Bronchial epithelial cell (primary cell): ENCODE measurements around the gene RHBDL1. TPM values are rescaled to one million over a fixed set of nuclear protein-coding genes. Genes with fewer than 3 reads are reported as not detected.

Experiments
- DNase-seq: peaks from one replicate; pipeline ENCODE4 v3.0.0-alpha.2; 2010; ENCODE audit warnings: low read depth
- FAIRE-seq: peaks from 2 replicates; lab custom pipeline; 2011; peaks lifted over from hg19 to GRCh38; lab: Jason Lieb, UNC
- H3K27me3 ChIP-seq: 2 replicates; pipeline ENCODE4 v1.5.1; 2011; ENCODE audit warnings: low read length; ENCODE audit not compliant: control insufficient read depth, insufficient read depth
- H3K36me3 ChIP-seq: 2 replicates; pipeline ENCODE4 v1.5.1; 2011; ENCODE audit warnings: low read length; ENCODE audit not compliant: control insufficient read depth, insufficient read depth
- H3K4me3 ChIP-seq: 2 replicates; pipeline ENCODE4 v1.5.1; 2011; ENCODE audit warnings: mild to moderate bottlenecking, low read depth, low read length, control low read depth
- CTCF ChIP-seq: IDR thresholded peaks from 2 replicates; pipeline ENCODE4 v1.5.1; 2011; ENCODE audit warnings: mild to moderate bottlenecking, moderate library complexity, low read length, control low read depth, inconsistent platforms; ENCODE audit not compliant: insufficient read depth, severe bottlenecking
- total RNA-seq: library from RNA; depleted of rRNA; stranded (reverse); fragments of >200 nt; gene quantifications from 2 replicates; pipeline ENCODE4 v1.2.1, GENCODE V29; 2014

The RHBDL1 gene
- total RNA-seq, 1 donor from 2014 or later: 14.0 TPM

- FAIRE-seq: no peak
- DNase-seq: no peak
- H3K4me3 ChIP-seq: no peak overlapping the region
- no peak for TF ChIP-seq CTCF
- peaks cover 31% of the 10 kb centered on the region for H3K36me3 ChIP-seq
- no peaks in the 10 kb centered on the region for H3K27me3 ChIP-seq
Observed at GRCh38 chr16:672851-673250, 2.6 kb upstream of the RHBDL1 start.

DNA sequence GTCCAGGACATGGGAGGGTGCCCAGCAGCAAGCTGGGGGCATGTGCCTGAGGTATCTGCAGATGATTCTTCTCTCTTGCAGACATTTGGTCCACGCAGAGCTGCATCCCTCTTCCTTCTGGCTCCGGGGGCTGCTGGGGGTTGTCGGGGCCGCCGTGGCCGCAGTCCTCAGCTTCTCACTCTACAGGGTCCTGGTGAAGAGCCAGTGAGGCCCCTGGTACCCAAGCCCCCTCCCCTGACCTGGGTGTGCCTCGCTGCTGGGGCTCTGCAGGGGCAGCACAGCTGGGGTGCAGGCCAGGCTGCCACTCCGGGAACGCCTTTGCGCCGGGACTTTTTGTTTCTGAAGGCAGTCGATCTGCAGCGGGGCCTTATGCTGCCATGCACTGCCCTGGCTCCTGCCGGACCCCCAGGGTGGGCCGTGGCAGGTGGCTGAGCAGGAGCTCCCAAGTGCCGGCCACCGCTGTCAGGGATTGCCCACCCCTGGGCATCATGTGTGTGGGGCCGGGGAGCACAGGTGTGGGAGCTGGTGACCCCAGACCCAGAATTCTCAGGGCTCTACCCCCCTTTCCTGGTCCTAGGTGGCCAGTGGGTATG is 2.0 kb upstream of the RHBDL1 start:
- DNase-seq (no peak), FAIRE-seq (no peak)
- Histone ChIP-seq H3K4me3 (no peak overlapping the region), H3K36me3 (peaks cover 32% of the 10 kb centered on the region), H3K27me3 (no peaks in the 10 kb centered on the region)
- no peak for TF ChIP-seq CTCF

DNA sequence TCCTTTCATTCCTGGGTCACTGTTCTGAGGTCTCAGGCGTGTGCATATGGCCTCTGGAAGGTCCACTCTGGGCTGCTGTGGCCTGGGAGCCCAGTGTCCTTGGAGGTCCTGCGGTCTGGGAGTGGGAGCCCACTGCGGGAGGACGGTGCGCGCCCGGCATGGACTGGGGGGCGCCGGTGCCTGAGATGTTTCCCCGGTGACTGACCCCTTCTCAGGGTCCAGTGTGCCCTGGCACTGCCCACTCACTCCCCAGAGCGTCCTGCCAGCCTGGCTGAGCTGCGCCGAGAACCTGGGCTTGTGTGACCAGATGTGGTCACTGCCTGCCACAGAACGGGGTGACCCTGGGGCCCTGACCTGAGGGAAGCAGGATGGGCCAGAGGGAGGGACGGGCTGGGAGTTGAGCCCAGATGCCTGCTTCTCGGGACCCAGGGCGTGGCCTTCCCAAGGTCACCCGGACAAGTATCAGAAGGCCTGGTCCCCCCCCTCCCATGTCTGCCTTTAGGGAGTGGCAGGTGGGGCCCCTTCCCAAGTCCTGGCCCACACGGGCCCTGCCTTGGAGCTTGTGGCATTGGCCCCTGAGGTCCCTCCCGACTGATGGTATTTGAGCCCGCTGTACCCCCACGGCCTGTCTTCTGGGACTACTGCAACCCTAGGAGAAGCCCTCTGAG is 1.1 kb upstream of the RHBDL1 start:
- Histone ChIP-seq H3K27me3 (no peaks in the 10 kb centered on the region), H3K36me3 (peaks cover 31% of the 10 kb centered on the region), H3K4me3 (no peak overlapping the region)
- TF ChIP-seq CTCF: no peak
- no peak for FAIRE-seq
- no peak for DNase-seq

DNA sequence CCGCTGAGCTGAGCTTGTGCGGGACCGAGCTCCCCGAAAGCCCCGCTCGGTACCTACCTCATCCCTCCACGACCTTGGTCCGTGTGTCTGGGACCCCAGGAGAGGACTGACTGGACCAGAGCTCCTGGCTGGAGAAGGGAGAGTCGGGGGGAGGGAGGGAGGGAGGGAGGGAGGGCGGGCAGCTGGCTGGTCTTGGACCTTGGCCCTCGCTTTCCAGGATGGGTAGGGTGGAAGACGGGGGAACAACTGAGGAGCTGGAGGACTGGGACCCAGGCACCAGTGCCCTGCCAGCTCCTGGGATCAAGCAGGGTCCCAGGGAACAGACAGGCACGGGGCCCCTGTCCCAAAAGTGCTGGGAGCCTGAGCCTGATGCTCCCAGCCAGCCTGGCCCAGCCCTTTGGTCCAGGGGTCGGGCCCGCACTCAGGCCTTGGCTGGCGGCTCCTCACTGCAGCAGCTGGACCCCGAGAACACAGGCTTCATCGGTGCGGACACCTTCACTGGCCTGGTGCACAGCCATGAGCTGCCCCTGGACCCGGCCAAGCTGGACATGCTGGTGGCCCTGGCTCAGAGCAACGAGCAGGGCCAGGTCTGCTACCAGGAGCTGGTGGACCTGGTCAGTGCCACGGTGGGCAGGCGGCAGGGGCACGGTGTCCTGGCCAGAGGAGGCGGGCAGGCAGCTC is 553 bp downstream of the RHBDL1 start:
- TF ChIP-seq CTCF: no peak
- peak overlapping the region; percentile 30 for H3K4me3 ChIP-seq

GRCh38 chr16:676565-676902 is 1.1 kb downstream of the RHBDL1 start:
- DNase-seq (no peak), FAIRE-seq (no peak)
- no peak for TF ChIP-seq CTCF
- peaks cover 21% of the 10 kb centered on the region for H3K36me3 ChIP-seq
- H3K4me3 ChIP-seq: peak overlapping the region; percentile 14
- no peaks in the 10 kb centered on the region for H3K27me3 ChIP-seq

More for the DNA sequence above, 553 bp downstream of the RHBDL1 start:
- Histone ChIP-seq H3K36me3 (peaks cover 19% of the 10 kb centered on the region), H3K27me3 (no peaks in the 10 kb centered on the region)
- DNase-seq (no peak), FAIRE-seq (no peak)
